ENCODE measurements around the gene MEGF6.

MEGF6 gene

DNA sequence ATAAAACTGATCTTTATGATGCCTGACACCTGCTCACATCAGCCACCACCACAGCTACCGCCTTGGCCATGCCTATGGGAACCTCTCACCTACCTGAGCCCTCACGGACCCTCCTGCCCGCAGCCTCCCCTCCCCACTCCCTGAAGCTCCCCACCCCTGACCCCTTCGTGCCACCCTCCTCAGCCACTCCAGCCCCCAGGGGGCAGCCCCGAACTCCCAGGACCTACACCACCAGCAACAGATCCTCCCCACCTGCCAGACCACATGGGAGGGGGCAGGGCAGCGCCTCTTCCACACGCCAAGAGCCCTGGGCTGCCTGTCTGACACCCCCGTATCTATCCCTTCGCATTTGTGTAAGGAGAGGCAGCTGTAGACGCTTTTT, 171.0 kb downstream of the MEGF6 start:
- Histone ChIP-seq H3K27me3 (ENCODE audit: insufficient read depth, poor library complexity, severe bottlenecking) (peaks cover 24% of the 10 kb centered on the region), H3K27ac (ENCODE audit: poor library complexity, severe bottlenecking) (no peak overlapping the region), H3K4me3 (ENCODE audit: severe bottlenecking) (no peak overlapping the region), H3K4me1 (ENCODE audit: insufficient read depth, poor library complexity, severe bottlenecking) (no peaks in the 10 kb centered on the region), H3K9me3 (ENCODE audit: severe bottlenecking) (no peaks in the 10 kb centered on the region), H3K36me3 (ENCODE audit: low read depth) (no peaks in the 10 kb centered on the region)
- DNase-seq (ENCODE audit: low spot score) (no peak), ATAC-seq (ENCODE audit: low read depth) (no peak)
- TF ChIP-seq, protein P1, sequence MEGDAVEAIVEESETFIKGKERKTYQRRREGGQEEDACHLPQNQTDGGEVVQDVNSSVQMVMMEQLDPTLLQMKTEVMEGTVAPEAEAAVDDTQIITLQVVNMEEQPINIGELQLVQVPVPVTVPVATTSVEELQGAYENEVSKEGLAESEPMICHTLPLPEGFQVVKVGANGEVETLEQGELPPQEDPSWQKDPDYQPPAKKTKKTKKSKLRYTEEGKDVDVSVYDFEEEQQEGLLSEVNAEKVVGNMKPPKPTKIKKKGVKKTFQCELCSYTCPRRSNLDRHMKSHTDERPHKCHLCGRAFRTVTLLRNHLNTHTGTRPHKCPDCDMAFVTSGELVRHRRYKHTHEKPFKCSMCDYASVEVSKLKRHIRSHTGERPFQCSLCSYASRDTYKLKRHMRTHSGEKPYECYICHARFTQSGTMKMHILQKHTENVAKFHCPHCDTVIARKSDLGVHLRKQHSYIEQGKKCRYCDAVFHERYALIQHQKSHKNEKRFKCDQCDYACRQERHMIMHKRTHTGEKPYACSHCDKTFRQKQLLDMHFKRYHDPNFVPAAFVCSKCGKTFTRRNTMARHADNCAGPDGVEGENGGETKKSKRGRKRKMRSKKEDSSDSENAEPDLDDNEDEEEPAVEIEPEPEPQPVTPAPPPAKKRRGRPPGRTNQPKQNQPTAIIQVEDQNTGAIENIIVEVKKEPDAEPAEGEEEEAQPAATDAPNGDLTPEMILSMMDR (IDR thresholded peaks at IDR 0.05; ENCODE audit: poor library complexity, severe bottlenecking) = no peak
